AG04449 (cell line): Measurements from ENCODE around the gene PHLDB3.

Experiments
- CTCF ChIA-PET: fragments of 350-600 bp; formaldehyde crosslinking; extraction: SDS; loops from one replicate; lab custom pipeline; 2021; ENCODE audit warnings: antibody characterized with exemption; lab: Yijun Ruan, JAX
- POLR2A ChIA-PET: fragments of 400-600, 350-600 bp; formaldehyde crosslinking; extraction: SDS; loops from one replicate; lab custom pipeline; 2020; ENCODE audit warnings: antibody characterized with exemption, inconsistent platforms; lab: Yijun Ruan, JAX
- DNase-seq: peaks from one replicate; pipeline ENCODE4 v3.0.0-alpha.2; 2010; ENCODE audit warnings: low read depth, low spot score
- H3K4me3 ChIP-seq: 2 replicates; pipeline ENCODE4 v1.5.1; 2011; ENCODE audit warnings: low read depth, mild to moderate bottlenecking, control low read depth, low read length
- TF ChIP-seq, protein P1 (sequence below): IDR thresholded peaks from one replicate; pipeline ENCODE4 v1.5.1; 2011; ENCODE audit warnings: mild to moderate bottlenecking, moderate library complexity, low read length, control low read depth, inconsistent platforms; ENCODE audit not compliant: insufficient read depth; ENCODE audit errors: missing control alignments

PHLDB3 gene

DNA sequence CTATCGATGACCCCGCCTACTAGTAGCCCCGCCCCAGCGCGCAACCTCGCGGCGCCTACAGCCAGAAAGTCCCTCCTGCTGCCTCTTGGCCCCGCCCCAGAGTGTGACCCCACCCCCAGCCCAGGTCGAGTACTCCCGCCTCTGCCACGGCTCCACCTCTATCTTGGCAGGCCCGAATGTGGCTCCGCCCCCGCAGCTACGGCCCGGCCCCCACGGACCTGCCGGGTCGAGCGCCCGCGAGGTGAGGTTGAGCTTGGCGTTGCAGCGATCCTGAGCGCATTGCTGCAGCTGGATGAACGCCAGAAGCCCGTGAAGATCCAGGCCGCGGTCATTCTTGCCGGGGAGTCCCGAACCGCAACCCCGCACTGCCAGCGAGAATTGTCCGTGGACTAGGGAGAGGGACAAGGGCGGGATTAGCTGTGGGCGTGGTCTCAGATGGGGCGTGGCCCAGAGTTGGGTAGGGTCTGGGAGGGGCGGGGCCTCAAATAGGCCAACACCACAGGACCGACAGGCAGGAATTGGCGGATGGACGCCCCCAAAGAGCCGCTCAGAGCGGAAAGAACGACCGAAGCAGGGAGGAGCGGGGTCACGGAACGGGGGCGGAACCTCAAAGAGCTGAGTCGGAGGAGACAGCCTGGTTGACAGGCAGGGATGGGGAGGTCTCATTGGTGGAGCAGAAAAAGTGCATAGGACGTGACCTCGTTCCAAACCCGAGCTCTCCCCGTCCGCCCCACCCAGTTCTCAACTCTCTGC is 41.0 kb downstream of the PHLDB3 start:
- ChIA-PET POLR2A (no interaction called here), CTCF (interaction anchor here (0.9 to 6.9 kb wide), 7 partner anchors 10 to 61 kb away, joined by 4 to 62 read pairs (median 6); no protein-coding TSS in a partner anchor)
- peak overlapping the region; percentile 82 for H3K4me3 ChIP-seq
- TF ChIP-seq, protein P1, sequence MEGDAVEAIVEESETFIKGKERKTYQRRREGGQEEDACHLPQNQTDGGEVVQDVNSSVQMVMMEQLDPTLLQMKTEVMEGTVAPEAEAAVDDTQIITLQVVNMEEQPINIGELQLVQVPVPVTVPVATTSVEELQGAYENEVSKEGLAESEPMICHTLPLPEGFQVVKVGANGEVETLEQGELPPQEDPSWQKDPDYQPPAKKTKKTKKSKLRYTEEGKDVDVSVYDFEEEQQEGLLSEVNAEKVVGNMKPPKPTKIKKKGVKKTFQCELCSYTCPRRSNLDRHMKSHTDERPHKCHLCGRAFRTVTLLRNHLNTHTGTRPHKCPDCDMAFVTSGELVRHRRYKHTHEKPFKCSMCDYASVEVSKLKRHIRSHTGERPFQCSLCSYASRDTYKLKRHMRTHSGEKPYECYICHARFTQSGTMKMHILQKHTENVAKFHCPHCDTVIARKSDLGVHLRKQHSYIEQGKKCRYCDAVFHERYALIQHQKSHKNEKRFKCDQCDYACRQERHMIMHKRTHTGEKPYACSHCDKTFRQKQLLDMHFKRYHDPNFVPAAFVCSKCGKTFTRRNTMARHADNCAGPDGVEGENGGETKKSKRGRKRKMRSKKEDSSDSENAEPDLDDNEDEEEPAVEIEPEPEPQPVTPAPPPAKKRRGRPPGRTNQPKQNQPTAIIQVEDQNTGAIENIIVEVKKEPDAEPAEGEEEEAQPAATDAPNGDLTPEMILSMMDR, result no peak
- no peak for DNase-seq

DNA sequence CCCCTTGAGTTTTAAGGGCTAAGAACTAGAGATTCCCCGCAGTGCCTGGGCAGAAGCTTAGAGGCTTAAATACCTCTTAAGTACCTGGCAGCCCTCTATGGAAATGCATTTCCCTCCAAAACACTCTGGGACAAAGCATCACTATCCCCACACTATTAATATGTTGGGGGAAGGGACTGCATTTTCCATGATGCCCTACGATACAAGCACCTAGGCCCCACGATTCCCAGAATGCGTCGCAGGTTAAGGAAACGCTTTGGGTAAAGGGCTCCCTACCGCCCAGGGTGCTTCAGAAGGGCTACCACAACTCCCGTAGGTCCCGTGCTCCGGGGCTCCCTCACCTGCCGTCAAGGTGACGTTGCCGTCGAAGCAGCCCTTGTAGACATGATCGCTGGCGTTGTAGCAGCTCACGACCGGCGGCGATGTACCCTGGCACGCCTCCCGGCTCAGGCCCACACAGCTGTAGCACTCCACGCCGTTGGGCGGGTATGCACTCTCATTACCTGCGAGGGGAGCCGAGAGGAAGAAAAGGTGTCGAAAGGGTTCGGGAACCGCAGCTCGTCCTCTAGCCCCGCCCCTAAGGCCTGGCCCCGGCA is 41.7 kb downstream of the PHLDB3 start:
- peak overlapping the region; percentile 82 for H3K4me3 ChIP-seq
- ChIA-PET CTCF (interaction anchor here (0.9 to 6.9 kb wide), 7 partner anchors 11 to 62 kb away, joined by 4 to 62 read pairs (median 6); no protein-coding TSS in a partner anchor), POLR2A (no interaction called here)
- DNase-seq, result no peak
- TF ChIP-seq, protein P1, result no peak

DNA sequence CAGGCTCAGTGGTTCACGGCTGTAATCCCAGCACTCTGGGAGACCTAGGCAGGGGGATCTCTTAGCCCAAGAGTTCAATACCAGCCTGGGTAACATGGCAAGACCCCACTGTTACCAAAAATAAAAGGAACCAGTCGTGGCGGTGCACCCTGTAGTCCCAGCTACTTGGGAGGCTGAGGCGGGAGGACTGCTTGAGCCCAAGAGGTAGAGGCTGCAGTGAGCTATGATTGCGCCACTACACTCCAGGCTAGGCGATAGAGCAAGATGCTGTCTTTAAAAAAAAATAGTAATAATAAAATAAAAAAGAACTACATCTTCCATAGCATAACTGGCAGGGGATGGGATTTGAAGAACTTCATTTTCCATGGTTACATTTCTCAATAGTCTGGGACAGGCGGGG is 42.2 kb downstream of the PHLDB3 start:
- no peak for DNase-seq
- ChIA-PET POLR2A (no interaction called here), CTCF (interaction anchor here (0.9 to 6.9 kb wide), 4 partner anchors 11 to 61 kb away, joined by 4 to 62 read pairs (median 11); no protein-coding TSS in a partner anchor)
- TF ChIP-seq, protein P1, result no peak
- no peak overlapping the region for H3K4me3 ChIP-seq

DNA sequence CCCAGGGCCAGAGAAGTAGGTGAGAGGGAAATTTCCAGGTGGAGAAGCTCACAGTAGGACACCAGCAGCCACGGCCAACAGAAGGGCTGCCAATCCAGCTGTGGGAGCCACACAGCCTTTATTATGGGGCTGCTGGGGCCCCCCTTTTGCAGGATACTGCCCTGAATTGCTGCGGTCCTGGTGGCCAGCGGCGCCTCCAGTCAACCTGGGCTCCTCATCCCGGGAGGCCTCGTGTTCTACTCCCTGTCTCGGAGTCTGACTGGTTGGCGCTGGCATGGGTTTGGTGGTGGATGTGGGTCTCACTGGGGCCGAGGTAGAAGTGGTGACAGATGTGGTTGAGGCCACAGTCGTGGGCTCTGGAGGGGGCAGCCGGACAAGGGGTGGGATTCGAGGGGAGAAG is 43.2 kb downstream of the PHLDB3 start:
- no peak overlapping the region for H3K4me3 ChIP-seq
- ChIA-PET POLR2A (no interaction called here), CTCF (interaction anchor here (0.7 to 7.0 kb wide), 2 partner anchors 13 to 58 kb away, joined by 3 to 69 read pairs; no protein-coding TSS in a partner anchor)
- TF ChIP-seq, protein P1, result no peak
- DNase-seq, result no peak

DNA sequence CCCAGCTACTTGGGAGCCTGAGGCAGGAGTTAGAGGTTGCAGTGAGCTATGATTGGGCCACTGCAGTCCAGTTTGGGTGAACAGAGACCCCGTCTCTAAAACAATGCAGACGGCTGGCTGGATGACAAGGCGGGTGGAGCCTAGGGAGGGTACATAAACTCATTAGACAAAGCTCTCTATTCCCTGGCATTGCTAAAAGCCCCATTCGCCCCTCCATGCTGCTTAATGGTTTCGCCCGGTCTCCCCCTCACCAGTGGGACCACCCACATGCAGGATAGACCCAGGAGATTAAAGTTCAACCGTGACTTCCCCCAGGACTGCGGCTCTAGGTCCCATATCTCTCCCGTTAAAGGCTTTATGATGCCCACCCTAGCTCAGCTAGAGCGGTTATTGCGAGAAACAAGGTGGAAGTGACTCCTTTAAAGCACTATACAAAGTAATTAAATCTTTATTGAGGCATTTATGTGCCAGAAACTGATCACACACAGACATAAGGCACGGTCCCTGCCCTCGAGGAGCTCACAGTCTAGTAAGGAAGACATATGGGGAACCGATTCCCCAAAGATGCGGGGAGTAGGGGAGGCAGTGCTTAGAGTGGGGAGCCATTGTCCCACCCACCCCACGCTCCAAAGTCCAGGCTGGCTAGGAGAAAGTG is 44.1 kb downstream of the PHLDB3 start:
- H3K4me3 ChIP-seq, result no peak overlapping the region
- DNase-seq, result no peak
- TF ChIP-seq, protein P1, result no peak
- POLR2A ChIA-PET, result no interaction called here
- CTCF ChIA-PET, result interaction anchor here (0.7 to 7.0 kb wide), 4 partner anchors 10 to 94 kb away, joined by 3 to 69 read pairs (median 15); no protein-coding TSS in a partner anchor
